BJ (cell line): ENCODE measurements around the gene PRRT2. TPM values are rescaled to one million over a fixed set of nuclear protein-coding genes. Genes with fewer than 3 reads are reported as not detected.
A peak's percentile ranks its signal among the peaks of the same experiment; 100 is the strongest.

Source experiments
- CTCF ChIA-PET: fragments of 350-600 bp; formaldehyde crosslinking; extraction: SDS; loops from one replicate; lab custom pipeline; 2021; ENCODE audit warnings: antibody characterized with exemption, inconsistent platforms; lab: Yijun Ruan, JAX
- POLR2A ChIA-PET: fragments of 300-600 bp; sonication (Branson Sonifier 250); formaldehyde crosslinking; extraction: SDS; loops from one replicate; lab custom pipeline; 2021; ENCODE audit warnings: antibody characterized with exemption; lab: Charles Lee
- DNase-seq: peaks from one replicate; pipeline ENCODE4 v3.0.0-alpha.2; 2011; ENCODE audit warnings: low read depth
- H3K27me3 ChIP-seq: 2 replicates; pipeline ENCODE4 v1.6.0; 2011; ENCODE audit warnings: low read length; ENCODE audit not compliant: control insufficient read depth, insufficient read depth
- H3K36me3 ChIP-seq: 2 replicates; pipeline ENCODE4 v1.5.1; 2011; ENCODE audit warnings: low read length; ENCODE audit not compliant: control insufficient read depth, insufficient read depth
- H3K4me3 ChIP-seq: 2 replicates; pipeline ENCODE4 v1.5.1; 2011; ENCODE audit warnings: low read depth, mild to moderate bottlenecking, control low read depth, low read length
- CTCF ChIP-seq: IDR thresholded peaks from 2 replicates; pipeline ENCODE4 v1.5.1; 2011; ENCODE audit warnings: low read depth, mild to moderate bottlenecking, control low read depth, inconsistent platforms, low read length, moderate library complexity; ENCODE audit not compliant: insufficient read depth
- polyA plus RNA-seq: library from polyadenylated mRNA; depleted of rRNA; stranded (reverse); fragments of >200 nt; gene quantifications from 2 replicates; pipeline ENCODE4 v1.2.3, GENCODE V29; 2011

Gene PRRT2
- polyA plus RNA-seq, 1 experiment = 7.6 TPM

GRCh38 chr16:29811170-29811895 is 660 bp upstream of the PRRT2 start:
- TF ChIP-seq CTCF = no peak
- Histone ChIP-seq H3K36me3 (peaks cover 16% of the 10 kb centered on the region), H3K27me3 (no peaks in the 10 kb centered on the region), H3K4me3 (peak overlapping the region; percentile 72)
- POLR2A ChIA-PET = interaction anchor here (1.1 kb wide), 1 partner anchor 13 kb away, joined by 4 read pairs; no protein-coding TSS in a partner anchor
- DNase-seq = peak; percentile 90
- CTCF ChIA-PET = interaction anchor here (1.4 kb wide), 1 partner anchor 254 kb away, joined by 3 read pairs; the partner anchor contains the start of gene ALDOA

- DNase-seq = no peak
- no peak for TF ChIP-seq CTCF
- H3K4me3 ChIP-seq = peak overlapping the region; percentile 72
- POLR2A ChIA-PET = no interaction called here
- CTCF ChIA-PET = interaction anchor here (0.6 to 1.1 kb wide), 5 partner anchors 22 to 101 kb away, joined by 3 read pairs; partner anchors contain the start of gene KIF22
- no peaks in the 10 kb centered on the region for H3K27me3 ChIP-seq
- H3K36me3 ChIP-seq = peaks cover 17% of the 10 kb centered on the region
Observed at GRCh38 chr16:29812754-29813643, 1.0 kb downstream of the PRRT2 start.

- no peak for DNase-seq
- Histone ChIP-seq H3K36me3 (peaks cover 14% of the 10 kb centered on the region), H3K4me3 (no peak overlapping the region), H3K27me3 (no peaks in the 10 kb centered on the region)
- TF ChIP-seq CTCF = no peak
- ChIA-PET POLR2A (interaction anchor here (0.6 kb wide), 1 partner anchor 368 kb away, joined by 10 read pairs; no protein-coding TSS in a partner anchor), CTCF (interaction anchor here (0.6 to 1.1 kb wide), 3 partner anchors 23 to 40 kb away, joined by 3 read pairs; partner anchors contain the start of gene KIF22)
Observed at GRCh38 chr16:29813644-29814562, 1.9 kb downstream of the PRRT2 start.

GRCh38 chr16:29814592-29814991 is 2.6 kb downstream of the PRRT2 start:
- Histone ChIP-seq H3K36me3 (peaks cover 12% of the 10 kb centered on the region), H3K4me3 (no peak overlapping the region), H3K27me3 (no peaks in the 10 kb centered on the region)
- no peak for DNase-seq
- TF ChIP-seq CTCF = no peak
- CTCF ChIA-PET = interaction anchor here (1.1 kb wide), 1 partner anchor 24 kb away, joined by 3 read pairs; the partner anchor contains the start of gene KIF22
- POLR2A ChIA-PET = no interaction called here
